Nucleus accumbens (tissue), 56 donors: ENCODE measurements around the gene PI4KA.
A peak's percentile ranks its signal among the peaks of the same experiment; 100 is the strongest.
"Not testable (repeated sequence)": the region's sequence is repeated elsewhere in the genome, so short reads cannot be mapped to it uniquely, and the experiment has no call there.

Experiments used
- DNase-seq, 56 donors: peaks; one replicate each; lab custom pipeline; 2025; lab: John Stamatoyannopoulos, UW

The PI4KA gene

DNA sequence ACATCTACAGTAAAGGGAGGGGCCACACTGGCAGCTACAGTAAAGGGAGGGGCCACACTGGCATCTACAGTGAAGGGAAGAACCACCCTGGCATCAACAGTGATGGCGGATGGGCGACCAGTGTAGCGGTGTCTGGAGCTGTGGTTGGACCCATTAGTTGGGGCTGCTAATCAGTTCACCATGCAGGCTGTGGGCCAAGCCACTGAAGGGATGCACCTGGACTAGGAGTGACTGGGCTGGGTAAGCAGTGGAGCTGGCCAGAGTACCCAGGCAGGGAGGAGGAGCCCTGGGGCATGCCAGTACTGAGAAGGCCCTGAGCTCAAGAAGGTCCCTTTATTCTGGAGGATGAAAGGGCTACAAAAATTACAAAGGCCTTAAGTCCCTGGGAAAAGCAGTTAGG, 121.7 kb downstream of the PI4KA start:
- DNase-seq, result not testable (repeated sequence)

DNA sequence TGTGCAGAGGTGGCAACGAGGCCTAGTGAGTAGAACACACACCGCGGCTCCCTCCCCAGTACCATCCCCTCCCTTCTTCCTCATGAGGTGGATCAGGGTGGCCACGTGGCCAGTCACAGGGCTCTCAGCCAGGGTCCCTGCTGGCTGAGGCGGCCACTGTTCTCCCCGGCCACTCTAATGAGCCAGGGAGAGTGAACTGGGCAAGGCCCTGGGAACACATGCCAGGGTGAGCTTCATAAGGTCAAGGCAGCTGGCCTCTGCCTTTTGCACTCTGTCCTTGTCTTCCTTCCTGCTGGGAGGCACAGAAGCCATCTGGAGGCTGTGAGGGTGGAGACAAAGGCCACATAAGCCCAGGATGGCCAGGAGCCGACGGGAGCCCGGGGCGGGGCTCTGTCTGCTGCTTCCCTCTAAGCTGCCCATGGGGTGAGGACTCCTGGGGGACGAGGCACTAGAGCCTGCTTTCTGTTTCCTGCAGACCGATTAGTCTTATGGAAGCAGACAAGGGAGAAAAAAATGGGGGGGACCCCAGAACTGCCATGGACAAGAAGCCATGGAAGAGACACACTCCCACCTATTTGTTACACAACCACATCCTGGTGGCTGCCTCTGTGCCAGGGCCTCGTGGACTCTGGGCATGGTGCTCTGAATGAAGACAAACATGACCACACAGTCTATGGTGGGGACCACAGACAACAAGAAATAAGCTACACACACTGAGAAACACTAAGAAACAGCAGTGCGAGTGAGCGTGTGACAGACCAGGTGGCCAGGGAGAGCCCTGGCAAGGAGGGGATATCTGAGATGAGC, 123.1 kb downstream of the PI4KA start:
- not testable (repeated sequence) for DNase-seq

DNA sequence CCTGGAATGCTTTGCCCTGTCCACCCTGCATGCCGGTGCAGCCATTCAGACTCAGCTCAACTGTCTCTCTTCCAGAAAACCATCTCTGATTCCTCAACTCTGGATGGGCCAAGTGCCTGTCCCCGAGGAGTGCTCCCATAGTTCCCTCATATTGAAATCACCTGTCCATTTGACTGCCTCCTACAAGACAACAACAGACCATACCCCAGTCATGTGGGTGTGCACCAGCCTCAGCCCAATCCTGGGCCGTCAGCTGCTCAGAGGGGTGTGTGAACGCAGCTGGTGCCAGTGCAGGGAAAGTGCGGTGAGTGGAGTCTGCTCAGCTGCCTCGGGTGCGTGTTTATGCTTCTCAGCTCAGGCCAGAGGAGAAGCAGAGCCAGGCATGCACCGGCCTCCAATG, 126.2 kb downstream of the PI4KA start:
- DNase-seq, result not testable (repeated sequence)

DNA sequence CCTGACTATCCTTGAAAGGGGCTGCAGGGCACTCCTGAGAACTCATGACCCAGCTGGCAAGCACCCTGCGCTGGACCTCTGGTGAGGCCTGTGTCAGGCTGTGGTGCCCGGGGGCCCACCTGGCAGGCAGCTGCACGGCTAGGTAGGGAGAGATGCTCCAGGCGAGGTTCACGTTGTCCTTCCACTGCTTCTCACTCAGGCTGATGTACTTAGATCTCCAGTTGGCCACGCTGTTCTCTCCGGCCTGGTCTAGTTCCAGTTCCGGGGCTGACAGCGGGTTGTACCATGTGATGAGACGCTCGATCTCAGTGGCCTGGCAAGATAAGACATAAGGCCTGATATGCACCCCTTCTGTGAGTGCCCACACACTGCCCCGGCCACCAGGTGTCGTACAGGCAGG, 129.4 kb downstream of the PI4KA start:
- DNase-seq, result no peak

- DNase-seq, result peak in 3 of 56 donors; percentile 5 to 24 (median 15)
Observed at GRCh38 chr22:20728523-20729190, 130.0 kb downstream of the PI4KA start.

DNA sequence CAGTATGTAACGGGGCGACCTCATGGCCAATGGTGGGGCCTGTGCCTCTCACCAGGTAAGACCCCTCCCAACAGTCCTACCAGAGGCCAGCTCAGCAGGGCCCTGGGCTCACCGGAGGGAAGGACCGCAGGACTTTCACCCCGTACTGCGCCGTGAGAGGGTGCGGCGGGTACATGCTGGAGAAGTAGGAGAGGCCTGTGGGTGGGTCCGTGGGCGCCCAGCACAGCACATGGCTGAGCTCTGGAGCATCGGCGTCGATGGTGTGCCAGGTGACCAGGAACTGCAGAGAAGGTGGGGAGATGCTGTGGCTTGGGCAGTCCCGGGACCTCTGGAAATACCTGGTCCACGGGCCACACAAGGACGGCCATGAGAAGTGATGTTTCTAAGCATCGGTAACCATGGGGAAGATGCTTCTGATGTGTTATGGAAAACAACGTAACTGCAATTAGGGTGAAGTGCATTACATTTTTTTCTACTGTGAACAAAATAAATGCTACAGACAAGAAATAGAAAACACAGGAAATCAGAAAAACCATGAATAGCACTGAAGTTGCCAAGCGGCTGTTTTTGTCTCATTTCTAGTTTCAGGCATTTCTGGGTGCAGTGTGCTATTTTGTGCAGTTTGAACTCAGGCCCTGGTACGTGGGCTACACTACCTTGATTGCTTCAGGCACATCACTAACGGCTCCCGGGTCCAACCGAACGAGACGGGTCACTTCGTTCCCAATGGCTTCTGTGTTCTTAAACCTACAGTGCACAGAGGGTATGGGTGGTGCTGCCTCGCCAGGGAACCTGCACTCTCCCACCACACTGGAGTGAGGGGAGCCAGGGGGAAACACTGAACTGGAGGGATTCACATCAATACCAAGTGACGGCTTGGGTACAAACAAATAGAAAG, 131.2 kb downstream of the PI4KA start:
- no peak for DNase-seq

GRCh38 chr22:20725987-20726558, 132.5 kb downstream of the PI4KA start:
- DNase-seq, result no peak

DNA sequence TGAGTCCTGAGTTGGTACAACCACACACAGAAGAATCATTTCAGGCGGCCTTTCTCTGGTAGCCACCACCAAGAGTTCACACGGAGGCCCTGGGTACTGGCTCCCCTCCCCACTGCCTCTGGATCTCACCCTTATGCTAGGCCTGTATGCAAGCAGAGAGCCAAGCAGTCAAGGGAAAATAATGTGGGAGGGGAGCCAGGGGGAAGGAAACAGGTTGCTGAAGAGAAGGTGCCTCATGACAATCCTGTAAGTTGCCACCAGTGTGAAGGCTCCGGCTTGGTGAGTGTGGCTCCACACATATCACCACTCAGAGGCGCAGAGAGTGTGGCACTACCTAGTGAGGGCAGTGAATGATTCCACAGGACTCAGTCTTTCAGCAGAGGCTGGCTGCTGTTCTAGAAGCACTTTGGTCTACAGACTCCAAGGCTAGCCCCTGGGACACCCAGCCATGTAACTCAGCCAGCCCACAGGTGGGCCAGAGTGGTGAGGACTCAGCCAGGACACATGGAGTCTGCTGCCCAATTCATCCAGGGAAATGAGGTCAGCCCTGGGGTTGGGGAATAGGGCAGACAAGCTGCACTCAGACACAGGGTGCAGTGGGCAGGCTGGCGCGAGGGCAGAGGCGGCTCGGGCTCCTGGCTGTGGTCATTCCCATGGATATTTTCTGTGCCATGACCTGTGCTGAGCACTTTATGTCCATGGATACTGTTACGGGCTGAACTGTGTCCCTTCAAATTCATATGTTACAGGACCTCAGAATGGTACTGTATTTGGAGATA, 133.7 kb downstream of the PI4KA start:
- no peak for DNase-seq

DNA sequence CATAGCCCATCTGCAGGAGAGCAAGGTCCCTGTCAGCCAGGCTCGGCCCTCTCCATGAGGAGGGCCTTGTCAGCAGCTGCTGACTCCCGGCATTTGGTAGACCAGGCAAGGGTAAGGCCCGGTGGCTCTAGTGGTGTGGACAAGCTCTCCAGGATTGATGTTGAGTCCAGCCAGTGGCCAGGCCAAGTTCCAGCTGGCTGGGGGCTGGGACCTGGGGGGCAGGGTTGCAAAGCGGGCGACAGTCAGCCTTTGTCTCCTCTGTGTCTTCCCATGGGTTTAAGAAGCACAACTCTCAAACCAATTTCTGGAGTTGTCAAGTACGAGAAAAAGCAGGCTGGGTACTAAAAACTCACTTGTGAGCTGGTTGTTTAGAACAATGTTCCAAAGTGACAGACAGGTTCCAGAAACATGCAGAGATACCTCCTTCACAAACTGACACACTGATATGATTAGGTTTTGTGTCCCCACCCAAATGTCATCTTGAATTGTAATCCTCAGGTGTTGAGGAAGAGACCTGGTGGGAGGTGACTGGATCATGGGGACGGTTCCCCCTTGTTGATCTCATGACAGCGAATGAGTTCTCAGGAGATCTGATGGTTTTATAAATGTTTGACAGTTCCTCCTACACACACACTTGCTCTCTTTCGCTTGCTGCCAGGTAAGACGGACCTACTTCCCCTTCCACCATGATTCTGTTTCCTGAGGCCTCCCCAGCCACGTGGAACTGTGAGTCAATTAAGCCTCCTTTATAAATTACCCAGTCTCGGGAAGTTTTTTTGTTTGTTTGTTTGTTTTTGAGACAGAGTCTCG, 137.0 kb downstream of the PI4KA start:
- DNase-seq, result peak in 12 of 56 donors; percentile 4 to 55 (median 20)

DNA sequence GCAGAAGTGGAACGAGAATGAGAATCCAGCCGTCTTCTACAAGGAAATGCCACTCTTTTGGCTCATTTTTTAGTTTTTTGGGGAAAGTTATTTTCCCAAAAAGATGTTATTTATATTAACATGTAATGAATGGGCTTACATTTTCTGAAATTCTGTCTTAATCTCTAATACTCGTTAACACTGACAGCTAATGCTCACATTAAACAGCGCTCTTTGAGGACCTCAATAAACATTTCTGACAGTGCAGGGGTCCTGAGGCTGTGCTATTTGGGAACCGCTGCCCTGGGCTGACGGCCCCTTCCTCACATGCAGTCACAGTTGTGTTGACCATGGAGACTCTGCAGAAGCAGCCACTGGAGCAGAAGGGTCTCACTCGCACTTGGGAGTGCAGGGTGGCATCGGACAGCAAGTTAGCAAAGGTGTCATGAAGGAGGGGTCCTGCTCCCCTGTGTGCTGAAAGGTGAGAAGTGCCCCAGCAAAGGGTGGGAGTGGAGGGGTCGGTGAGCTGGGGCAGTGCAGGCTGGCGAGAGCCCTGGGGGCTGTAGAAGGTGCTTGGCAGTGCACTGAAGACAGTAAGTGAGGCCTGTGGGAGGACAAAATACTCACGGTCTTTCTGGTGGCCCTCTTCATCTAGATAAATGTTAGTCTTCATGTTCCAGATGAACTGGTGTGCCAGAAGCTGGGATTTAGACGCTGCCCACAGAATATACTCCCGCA, 137.8 kb downstream of the PI4KA start:
- no peak for DNase-seq

DNA sequence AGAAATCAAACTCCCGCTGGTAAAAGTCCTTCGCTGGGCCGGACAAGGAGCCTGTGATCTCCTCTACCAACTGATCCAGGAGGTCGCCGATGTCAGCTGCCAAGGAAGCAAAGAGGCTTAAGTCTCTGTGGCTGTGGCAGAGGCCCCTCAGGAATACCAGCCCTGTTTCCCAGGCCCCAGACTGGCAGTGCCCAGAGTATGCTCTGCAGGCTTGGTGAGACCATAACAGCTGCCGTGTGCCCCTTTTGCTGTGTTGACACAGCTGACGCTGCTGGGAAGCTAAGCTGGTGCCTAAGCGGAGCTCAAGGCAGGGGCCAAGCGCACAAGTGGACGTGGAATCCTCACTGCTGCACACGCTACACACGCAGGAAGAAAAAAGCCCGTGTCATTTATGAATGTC, 139.9 kb downstream of the PI4KA start:
- peak in 2 of 56 donors; percentile 29 to 41 for DNase-seq

- DNase-seq, result peak in 1 of 56 donors; percentile 14
Observed at GRCh38 chr22:20717981-20718380, 140.6 kb downstream of the PI4KA start.

GRCh38 chr22:20717213-20717866, 141.3 kb downstream of the PI4KA start:
- not testable (repeated sequence) for DNase-seq

DNA sequence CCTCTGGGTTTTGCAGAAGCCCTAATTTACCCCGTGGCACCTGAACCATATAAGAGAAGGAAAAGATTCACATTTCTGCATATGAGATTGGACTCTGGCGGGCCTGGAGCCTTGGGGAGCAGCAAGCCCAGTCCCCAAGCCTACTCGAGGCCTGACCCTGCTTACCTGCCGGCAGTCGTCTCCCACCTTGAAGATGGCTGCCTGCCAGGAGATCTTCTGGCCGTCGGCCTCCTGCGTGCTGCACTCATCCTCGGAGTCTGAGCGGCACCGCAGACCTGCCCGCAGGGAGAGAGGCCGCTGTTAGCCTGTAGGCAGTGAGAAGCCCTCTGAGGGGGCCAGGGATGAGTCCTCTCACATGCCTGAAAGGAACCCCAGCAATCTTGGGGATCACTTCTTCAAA, 145.5 kb downstream of the PI4KA start:
- not testable (repeated sequence) for DNase-seq

- not testable (repeated sequence) for DNase-seq
Observed at GRCh38 chr22:20709966-20710365, 148.6 kb downstream of the PI4KA start.

DNA sequence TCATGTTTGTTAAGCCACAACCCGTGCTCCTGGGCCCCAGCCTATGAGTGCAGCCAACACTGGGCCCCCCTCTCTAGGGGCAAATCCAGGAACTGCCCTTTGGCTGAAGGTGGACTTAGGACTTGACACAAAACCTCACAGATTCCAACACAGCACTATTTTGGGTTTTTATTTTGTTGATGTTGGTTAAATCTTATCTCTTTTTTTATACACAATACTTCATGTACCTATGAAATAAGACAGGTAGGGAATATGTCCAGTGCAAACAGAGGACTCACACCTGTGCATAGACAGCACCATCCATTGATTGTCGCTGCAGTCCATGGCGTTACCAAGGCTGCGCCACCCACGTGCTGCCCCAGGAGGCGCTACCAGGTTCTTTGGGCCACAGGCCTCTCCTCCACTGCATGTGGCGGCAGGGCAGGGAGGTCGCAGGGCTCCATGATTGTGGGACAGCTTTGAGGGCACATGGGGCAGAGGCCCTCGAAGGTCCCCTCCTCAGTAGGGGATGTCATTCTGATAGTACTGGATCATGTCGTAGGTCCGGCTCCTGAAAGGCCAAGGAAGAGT, 151.0 kb downstream of the PI4KA start:
- not testable (repeated sequence) for DNase-seq
